GM19438 (cell line): ENCODE data around the gene PRR19.

Source experiments
- ATAC-seq: cut with Tn5 transposase; IDR thresholded peaks from one replicate; pipeline ENCODE4 v1.9.1; 2021; ENCODE audit warnings: low read depth; ENCODE audit not compliant: unreplicated experiment

The PRR19 gene

DNA sequence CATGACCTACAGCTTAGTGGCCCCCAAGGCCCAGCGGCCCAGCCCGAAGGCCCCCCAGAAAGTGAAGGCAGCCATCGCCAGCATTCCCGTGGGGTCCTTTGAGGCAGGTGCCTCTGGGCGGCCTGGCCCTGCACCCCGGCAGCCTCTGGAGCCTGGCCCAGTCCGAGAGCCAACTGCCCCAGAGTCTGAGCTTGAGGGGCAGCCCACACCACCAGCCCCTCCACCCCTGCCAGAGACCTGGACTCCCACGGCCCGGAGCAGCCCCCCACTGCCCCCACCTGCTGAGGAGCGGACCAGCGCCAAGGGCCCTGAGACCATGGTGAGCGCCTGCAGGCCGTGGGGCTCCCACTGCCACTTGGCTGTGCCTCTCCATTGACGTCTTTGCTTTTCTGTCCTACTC, 9.0 kb upstream of the PRR19 start:
- ATAC-seq: no peak

DNA sequence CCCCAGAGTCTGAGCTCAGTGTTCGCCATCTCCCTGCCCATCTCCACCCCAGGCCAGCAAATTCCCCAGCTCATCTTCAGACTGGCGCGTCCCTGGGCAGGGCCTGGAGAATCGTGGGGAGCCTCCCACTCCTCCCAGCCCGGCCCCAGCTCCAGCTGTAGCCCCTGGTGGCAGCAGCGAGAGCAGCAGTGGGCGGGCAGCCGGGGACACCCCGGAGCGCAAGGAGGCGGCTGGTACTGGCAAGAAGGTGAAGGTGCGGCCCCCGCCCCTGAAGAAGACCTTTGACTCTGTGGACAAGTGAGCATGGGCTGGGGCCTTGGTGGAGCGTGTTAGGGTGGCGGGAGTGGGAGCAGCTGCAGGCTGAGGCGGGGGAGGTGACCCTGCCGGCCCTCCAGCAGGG, 8.4 kb upstream of the PRR19 start:
- no peak for ATAC-seq

DNA sequence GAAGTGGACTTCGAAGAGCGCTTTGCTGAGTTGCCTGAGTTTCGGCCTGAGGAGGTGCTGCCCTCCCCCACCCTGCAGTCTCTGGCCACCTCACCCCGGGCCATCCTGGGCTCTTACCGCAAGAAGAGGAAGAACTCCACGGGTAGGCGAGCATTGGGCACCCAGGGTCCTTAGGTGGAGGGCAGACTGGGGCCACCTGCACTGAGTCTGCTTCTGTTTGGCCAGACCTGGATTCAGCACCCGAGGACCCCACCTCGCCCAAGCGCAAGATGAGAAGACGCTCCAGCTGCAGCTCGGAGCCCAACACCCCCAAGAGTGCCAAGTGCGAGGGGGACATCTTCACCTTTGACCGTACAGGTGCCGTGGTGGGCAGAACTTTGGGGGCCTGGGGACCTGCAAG, 8.0 kb upstream of the PRR19 start:
- ATAC-seq: no peak

DNA sequence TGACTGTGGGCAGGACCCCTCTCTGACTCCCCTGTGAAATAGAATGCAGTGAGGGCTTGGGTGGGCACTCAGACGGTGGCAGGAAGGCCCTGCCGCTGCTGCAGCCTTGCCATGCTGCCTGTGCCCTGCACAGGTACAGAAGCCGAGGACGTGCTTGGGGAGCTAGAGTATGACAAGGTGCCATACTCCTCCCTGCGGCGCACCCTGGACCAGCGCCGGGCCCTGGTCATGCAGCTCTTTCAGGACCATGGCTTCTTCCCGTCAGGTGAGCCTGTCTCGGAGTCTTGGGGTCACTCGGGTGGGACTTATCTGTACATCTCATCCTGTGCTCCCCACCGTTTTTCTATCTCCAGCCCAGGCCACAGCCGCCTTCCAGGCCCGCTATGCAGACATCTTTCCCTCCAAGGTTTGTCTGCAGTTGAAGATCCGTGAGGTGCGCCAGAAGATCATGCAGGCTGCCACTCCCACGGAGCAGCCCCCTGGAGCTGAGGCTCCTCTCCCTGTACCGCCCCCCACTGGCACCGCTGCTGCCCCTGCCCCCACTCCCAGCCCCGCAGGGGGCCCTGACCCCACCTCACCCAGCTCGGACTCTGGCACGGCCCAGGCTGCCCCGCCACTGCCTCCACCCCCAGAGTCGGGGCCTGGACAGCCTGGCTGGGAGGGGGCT, 7.3 kb upstream of the PRR19 start:
- ATAC-seq: no peak

DNA sequence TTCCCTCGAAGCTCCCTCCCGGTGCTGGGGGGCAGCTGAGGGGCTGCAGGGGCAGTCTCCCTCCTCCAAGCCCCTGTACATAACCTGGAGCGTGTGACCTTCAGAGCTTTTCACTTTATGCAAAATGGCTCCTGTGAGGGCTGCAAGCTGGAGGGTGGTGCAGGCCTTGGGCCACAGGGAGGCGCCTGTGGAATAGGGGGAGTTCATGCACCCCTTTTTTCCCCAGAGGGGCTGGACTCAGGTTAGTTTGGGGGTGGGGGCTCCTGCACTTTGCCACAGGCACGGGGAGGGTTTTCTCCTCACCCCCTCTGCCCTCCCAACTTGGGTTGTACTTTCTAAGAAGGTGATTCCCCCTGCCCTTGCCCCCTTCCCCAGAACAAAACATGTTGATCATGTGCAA, 6.6 kb upstream of the PRR19 start:
- ATAC-seq: no peak

DNA sequence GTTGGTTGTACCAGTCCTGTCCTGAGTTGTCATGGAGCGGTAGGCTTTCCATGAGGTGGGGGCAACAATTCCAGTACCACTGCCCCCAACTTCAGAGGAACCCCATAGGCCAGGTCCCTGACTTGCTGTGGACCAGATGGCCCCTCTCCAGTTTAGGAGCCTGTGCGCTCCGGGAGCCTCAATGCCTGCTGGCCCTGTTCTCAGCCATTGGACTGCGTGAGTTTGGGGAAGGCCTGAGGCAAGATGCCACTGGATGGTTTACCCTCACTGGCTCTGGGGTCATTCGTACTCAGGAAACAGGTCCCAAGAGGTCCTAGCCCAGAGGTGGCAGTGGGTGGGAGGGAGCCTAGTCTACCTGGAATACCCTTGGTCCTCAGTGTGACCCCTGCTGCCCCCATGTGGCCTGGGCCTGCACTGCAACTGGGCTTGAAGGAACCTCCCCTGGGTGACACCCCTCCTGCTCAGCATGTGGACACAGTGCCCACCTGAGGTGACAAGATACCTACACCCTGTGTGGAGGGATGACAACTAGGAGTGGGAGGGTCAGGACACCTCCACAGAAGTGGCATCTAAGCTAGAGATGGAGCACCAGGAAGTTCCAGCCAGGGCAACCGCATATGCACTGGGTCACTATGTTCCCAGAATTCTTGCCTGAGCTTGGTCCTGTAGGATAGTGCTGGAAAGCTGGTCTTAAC, 6.0 kb upstream of the PRR19 start:
- no peak for ATAC-seq

DNA sequence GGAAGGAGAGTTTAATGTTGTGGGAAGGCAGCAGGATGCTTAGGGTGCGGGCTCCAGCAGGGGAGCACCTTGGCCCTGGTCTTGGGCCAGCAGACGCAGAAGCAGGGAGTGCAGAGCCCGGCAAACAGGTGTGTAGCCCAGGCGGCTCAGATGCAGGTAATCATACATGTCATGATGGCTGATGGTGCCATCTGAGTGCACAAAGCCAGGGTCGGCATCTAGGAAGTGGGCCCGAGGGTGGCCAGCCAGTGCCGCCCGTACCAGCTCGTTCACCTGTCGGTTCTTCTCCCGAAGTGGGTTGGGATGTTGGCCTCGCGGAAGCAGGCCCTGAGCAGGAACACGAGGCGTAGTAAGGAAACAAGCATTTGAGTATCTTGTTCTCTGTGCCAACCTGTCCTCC, 4.9 kb upstream of the PRR19 start:
- ATAC-seq: no peak

DNA sequence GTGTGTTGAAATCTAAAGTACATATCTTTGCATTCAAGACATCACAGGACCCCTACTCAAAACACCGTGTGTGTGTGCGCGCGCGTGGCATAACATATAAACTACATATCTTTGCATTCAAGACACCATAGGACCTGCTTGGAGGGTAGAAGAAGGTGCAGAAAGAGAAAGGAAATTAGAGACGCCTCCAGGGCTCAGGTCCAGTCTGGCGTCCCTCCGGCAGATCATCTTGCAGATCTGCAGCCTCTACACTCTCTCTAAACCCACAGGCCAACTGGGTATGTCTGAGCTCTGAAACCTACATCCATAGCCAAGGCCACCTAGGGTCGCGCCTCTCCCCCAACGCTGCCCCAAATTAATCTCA, 1.2 kb downstream of the PRR19 start:
- no peak for ATAC-seq

DNA sequence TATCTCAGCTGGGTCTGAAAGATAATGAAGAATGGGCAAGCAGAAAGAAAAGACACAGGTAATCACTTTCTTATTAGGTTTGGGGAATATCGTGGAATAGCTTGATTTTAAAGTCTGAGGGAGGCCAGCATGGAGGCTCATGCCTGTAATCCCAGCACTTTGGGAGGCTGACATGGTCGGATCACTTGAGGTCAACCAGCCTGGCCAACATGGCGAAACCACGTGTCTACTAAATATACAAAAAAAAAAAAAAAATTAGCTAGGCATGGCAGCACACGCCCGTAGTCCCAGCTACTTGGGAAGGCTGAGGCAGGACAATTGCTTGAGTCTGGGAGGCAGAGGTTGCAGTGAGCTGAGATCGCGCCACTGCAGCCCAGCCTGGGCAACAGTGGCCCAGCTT, 1.9 kb downstream of the PRR19 start:
- no peak for ATAC-seq

DNA sequence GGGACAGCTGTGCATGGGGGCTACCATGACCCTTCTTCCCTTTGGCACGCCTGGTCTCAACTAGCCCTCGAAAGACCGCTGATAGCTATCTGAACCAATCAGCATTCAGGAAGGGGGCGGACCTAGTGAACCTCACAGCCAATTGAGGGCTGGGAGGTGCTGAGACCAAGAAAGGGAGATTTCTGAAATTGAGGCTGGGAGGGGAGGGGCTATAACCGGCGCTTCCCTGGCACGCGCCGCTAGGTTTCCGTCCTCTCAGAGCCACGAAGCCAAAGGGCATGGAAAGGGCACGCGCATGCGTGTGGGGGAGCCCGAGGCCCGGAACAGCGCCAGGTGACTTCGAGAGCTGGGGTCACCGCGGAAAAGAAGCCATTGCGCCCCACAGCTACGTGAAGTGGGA, 4.7 kb downstream of the PRR19 start:
- no peak for ATAC-seq

DNA sequence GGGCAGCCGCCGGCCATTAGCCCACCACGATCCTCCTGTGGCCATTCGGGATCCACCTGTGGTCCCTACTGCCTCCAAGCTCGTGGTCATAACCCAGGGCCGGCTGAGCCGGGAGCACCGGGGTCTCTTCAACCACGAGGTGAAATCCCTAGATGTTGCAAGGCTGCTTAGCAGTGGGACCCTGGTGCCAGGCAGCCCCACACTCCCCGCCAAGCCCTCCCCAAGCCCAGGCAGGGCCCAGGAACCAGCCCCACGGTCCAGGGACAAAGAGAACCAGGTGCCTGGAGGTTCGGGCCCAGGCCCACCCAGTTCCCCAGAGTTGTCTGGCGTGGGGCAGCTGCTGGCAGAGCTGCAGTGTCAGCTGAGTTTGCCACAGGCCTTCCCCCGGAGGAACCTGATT, 7.8 kb downstream of the PRR19 start:
- no peak for ATAC-seq

DNA sequence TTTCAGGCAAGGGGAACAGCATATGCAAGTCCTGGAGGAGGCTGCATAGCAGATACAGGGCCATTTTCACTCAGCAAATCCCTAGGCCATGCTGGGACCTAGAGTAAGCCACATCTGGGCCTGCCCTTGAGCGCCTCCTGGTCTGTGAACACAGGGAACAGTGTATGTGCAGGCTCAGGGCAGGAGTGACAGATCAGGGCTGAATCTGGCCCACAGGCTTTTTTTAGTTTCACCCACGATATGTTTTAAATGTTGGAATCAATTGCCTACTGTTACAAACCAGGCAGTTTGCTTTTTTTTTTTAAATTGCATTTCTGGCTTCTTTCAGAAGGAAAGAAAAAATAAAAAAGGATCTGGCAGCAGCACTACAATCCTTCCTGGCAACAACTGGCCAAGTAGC, 9.7 kb downstream of the PRR19 start:
- ATAC-seq: no peak

DNA sequence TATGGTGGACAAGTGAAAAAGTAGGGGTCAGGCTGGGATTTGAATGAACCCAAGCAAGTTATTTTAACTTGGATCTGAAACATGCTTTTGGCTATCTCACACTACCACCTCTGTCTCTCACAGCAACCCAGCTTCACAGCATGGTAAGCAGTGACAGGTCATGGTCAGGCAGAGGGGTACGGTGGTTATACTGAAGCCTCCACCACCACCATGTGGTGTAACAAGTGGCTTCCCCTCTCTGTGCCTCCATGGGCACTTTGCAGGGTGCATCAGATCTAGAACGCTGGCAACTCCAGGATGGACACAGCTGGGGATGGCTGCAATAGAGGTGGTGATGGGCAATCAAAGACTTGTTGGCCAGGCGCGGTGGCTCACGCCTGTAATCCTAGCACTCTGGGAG, 10.4 kb downstream of the PRR19 start:
- ATAC-seq: no peak

DNA sequence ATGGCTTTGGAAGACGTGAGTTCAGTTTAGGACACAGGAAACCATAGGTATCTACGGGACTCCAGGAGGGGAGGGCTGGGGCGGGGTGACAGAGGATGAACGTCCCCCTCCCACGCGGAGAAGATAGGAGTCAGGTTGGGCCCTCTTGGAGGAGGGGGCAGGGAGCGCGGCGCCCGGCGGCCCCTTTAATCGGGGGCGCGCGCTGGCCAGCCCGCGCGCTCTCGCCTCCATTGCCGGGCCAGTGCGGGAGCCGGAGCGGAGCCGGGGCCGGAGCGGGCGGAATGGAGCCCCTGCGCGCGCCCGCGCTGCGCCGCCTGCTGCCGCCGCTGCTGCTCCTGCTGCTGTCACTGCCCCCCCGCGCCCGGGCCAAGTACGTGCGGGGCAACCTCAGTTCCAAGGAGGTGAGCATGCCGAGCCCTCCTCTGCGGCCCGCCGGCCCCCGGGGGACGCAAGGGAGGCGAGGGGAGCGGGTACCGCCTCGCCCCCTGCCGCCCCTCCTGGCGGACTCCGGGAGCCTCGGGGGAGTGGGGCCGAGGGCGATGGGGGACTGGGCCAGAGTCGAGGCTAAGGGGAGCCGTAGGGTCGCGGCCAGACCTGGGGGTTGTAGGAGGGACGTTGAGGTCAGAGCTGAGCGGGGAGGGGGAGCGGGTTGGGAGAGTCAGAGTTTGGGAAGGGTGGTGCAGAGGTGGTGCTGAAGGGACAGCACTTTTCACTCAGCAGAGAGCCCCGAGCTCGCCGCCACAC, 11.3 kb downstream of the PRR19 start, which contains the start of gene TMEM145:
TMEM145 (plus strand) TSS at position 214 of the 744 bp plus-strand sequence; CDS start at position 282, 68 bp downstream.
- ATAC-seq: no peak

DNA sequence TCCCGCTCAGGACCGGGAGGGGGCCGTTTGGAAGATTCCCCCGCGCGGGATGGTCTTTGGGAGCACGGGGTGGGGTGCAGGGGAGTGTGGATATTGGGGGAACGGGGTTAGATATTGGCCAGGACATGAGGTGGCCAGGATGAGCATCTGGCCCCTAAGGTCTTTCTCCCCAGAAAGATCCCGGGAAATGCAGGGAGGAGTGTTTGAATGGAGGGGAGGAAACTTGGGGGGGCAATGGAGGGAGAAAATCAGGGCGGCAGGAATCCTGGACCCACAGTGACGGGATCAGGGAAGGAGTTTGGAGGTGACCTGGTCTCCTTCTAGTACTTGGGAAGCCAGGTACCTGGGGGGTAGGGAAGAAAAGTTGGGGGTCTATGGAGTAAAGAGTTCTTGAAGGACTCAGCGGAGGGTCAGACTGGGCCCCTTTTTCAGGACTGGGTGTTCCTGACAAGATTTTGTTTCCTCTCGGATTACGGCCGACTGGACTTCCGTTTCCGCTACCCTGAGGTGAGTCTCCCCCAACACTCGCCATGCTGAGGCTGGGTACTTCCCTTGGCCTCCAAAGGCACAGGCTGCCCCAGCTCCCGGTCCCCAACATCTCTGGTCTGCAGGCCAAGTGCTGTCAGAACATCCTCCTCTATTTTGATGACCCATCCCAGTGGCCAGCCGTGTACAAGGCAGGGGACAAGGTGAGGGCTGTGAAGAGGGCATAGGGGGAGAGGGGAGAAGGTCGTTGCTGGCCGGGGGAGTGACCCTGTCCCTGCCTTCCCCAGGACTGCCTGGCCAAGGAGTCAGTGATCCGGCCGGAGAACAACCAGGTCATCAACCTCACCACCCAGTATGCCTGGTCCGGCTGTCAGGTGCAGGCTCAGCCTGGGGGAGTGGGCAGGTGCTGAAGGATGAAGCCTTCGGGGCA, 12.2 kb downstream of the PRR19 start:
- no peak for ATAC-seq

DNA sequence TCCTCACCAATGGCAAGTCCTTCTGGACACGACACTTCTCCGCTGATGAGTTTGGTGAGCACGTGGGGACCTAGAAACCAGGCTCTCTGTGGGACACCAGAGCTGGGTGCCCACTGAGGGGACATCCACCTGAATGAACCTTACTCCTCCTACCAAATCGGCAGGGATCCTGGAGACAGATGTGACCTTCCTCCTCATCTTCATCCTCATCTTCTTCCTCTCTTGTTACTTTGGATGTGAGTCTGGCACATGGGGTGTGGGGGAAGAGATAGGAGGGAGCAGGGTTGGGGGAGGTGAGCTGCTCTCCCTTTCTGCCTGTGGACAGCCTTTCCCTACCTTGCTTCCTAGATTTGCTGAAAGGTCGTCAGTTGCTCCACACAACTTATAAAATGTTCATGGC, 13.1 kb downstream of the PRR19 start:
- no peak for ATAC-seq

DNA sequence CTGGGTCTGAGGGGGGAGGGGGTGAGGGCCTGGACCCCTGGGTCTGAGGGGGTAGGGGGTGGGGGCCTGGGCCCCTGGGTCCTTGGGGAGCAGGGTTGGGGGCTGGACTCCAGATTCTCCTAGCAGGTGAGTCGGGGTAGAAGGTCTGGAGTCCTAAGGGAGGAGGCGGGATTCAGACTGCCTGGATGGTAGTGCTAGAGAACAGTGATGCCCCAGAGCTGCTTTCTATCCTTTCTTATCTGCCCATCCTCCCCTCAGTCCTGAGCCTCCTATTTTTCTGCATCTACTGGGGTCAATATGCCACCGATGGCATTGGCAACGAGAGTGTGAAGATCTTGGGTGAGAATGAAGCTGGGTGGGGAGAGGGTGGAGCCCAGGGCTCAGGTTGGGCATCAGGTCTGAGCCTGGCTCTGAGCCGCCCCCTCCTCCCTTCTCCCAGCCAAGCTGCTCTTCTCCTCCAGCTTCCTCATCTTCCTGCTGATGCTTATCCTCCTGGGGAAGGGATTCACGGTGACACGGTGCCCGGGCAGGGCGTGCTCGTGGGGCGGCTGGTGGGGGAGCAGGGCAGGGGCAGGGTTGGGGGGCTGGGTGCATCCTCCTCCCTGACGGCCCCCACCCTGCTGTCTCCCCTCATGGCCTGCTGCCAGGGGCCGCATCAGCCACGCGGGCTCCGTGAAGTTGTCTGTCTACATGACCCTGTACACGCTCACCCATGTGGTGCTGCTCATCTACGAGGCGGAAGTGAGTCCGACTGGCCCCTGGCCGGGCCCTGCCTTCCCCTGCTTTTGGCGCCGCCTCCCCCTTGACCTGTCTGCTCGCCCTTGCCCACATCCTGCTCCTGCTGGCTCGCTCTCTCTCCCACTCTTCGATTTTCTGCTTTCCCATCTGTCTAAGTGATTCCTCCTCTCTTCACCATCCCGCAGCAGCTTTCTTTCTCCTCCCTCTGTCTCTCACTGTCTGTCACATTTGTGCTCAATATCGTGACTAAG, 14.6 kb downstream of the PRR19 start:
- ATAC-seq: no peak

DNA sequence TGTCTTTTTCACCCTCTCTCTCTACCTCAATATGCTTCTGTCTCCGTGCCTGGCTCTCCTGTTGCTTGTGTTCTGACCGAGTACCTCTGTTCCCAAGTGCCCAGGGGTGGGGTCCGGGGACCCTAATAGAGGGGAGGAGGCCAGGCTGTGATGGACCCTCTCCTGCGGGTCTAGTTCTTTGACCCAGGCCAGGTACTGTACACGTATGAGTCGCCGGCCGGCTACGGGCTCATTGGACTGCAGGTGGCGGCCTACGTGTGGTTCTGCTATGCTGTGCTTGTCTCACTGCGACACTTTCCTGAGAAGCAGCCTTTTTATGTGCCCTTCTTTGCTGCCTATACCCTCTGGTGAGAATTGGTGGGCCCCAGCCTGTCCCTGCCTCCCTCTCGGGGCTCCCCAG, 15.6 kb downstream of the PRR19 start:
- ATAC-seq: no peak

DNA sequence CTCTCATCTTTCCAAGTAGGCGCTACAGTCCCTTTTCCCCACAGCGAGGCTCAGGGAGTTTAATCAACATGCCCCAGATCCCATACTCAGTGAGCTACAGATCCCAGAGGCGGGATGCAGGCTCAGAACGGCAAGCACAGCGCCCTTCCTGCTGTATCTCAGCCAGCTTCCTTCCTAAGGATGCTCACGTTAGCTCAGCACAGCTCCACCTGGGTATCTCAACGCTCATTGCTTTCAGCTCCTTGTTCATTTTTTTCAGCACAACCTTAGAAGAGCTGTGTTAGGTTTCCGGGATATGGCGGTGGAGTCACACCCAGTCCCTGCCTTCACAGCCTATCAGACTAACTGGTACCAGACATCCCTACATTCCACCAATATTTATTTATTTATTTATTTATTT, 20.4 kb downstream of the PRR19 start:
- no peak for ATAC-seq

DNA sequence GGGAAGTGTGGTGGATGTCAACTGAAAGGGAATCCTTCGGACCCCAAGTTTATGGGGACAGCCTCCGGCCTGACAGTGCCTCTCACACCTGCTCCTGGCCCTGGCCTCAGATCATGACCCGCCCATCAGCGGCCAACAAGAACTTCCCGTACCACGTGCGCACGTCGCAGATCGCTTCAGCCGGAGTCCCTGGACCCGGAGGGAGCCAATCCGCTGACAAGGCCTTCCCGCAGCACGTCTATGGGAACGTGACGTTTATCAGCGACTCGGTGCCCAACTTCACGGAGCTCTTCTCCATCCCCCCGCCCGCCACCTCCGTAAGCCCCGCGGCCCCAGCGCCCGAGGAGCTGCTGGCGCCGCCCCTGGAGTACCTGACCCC, 21.5 kb downstream of the PRR19 start:
- no peak for ATAC-seq
